Endothelial cell of umbilical vein (primary cell): ENCODE measurements around the gene COL13A1. TPM values are rescaled to one million over a fixed set of nuclear protein-coding genes. Genes with fewer than 3 reads are reported as not detected.

Experiments used
- BruUV-seq: library from RNA; stranded (reverse); fragments of 400-500 nt; replicated peaks from 2 replicates; lab custom pipeline; 2021; lab: Mats Ljungman, UMichigan
- CTCF ChIA-PET: fragments of 300-600, 350-600 bp; sonication (Branson Sonifier 250); formaldehyde crosslinking; loops from one replicate; lab custom pipeline; 2021; ENCODE audit warnings: antibody characterized with exemption, inconsistent platforms; lab: Charles Lee
- POLR2A ChIA-PET: fragments of 300-600, 350-600 bp; sonication (Branson Sonifier 250); formaldehyde crosslinking; loops from one replicate; lab custom pipeline; 2021; ENCODE audit warnings: antibody characterized with exemption, inconsistent platforms; lab: Charles Lee
- DNase-seq: peaks from one replicate; pipeline ENCODE4 v3.0.0-alpha.2; 2011; ENCODE audit warnings: low read depth, low spot score
- FAIRE-seq: peaks from 2 replicates; lab custom pipeline; 2011; peaks lifted over from hg19 to GRCh38; lab: Jason Lieb, UNC
- H2AFZ ChIP-seq: 2 replicates; pipeline ENCODE4 v1.6.0; 2012; ENCODE audit warnings: low read depth, low read length, control low read depth, inconsistent platforms
- H3K27ac ChIP-seq: 2 replicates; pipeline ENCODE4 v1.5.1; 2011; ENCODE audit warnings: low read depth, mild to moderate bottlenecking, control low read depth, low read length, moderate library complexity; ENCODE audit not compliant: insufficient read depth
- H3K27me3 ChIP-seq, 2 experiments: 2 replicates each; pipeline versions ENCODE4 v1.6.0 to v1.6.1; 2011; ENCODE audit warnings: low read length in 2 of 2, mixed read lengths in 1 of 2; ENCODE audit not compliant: control insufficient read depth in 2 of 2, insufficient read depth in 2 of 2
- H3K36me3 ChIP-seq, 2 experiments: 2 replicates in 1 of 2; 3 replicates in 1 of 2; pipeline ENCODE4 v1.5.1; 2011; ENCODE audit warnings: low read length in 2 of 2, mild to moderate bottlenecking in 1 of 2, moderate library complexity in 1 of 2; ENCODE audit not compliant: control insufficient read depth in 2 of 2, insufficient read depth in 2 of 2; ENCODE audit errors: extremely low read depth in 1 of 2
- H3K4me1 ChIP-seq: 3 replicates; pipeline ENCODE4 v1.5.1; 2011; ENCODE audit warnings: mild to moderate bottlenecking, low read length; ENCODE audit not compliant: control insufficient read depth, insufficient read depth; ENCODE audit errors: extremely low read depth
- H3K4me2 ChIP-seq: 2 replicates; pipeline ENCODE4 v1.6.1; 2011; ENCODE audit warnings: low read length, control low read depth, mixed read lengths; ENCODE audit not compliant: insufficient read depth
- H3K4me3 ChIP-seq, 3 experiments: fragments of 200-600 bp in 1 of 3; sonication (generic), shearing (Covaris generic) in 1 of 3; replicated peaks in 1 of 3; 2 replicates each; pipeline ENCODE4 v1.5.1; 2011 to 2016; ENCODE audit warnings: control low read depth in 3 of 3, low read length in 3 of 3, mild to moderate bottlenecking in 2 of 3, inconsistent platforms in 1 of 3, low read depth in 1 of 3, moderate library complexity in 1 of 3; ENCODE audit not compliant: insufficient read depth in 1 of 3
- H3K79me2 ChIP-seq: 2 replicates; pipeline ENCODE4 v1.6.0; 2012; ENCODE audit warnings: low read length, inconsistent platforms; ENCODE audit not compliant: control insufficient read depth, insufficient read depth
- H3K9ac ChIP-seq: replicated peaks from 2 replicates; pipeline ENCODE3; 2011; ENCODE audit warnings: low read length, control low read depth; ENCODE audit not compliant: insufficient read depth; ENCODE audit errors: extremely low read depth
- H3K9me1 ChIP-seq: replicated peaks from 3 replicates; pipeline ENCODE4 v1.6.0; 2011; ENCODE audit warnings: mild to moderate bottlenecking, low read length; ENCODE audit not compliant: control insufficient read depth, insufficient read depth; ENCODE audit errors: extremely low read depth
- H3K9me3 ChIP-seq: replicated peaks from 2 replicates; pipeline ENCODE4 v1.5.1; 2012; ENCODE audit warnings: low read length, inconsistent platforms; ENCODE audit not compliant: control insufficient read depth, insufficient read depth
- H4K20me1 ChIP-seq: replicated peaks from 2 replicates; pipeline ENCODE3; 2011; ENCODE audit warnings: mild to moderate bottlenecking, low read length; ENCODE audit not compliant: control insufficient read depth, insufficient read depth; ENCODE audit errors: extremely low read depth
- EZH2 ChIP-seq: IDR thresholded peaks from 2 replicates; pipeline ENCODE4 v1.6.1; 2012; ENCODE audit warnings: borderline replicate concordance, low read depth, mild to moderate bottlenecking, moderate library complexity, low read length, inconsistent platforms; ENCODE audit not compliant: severe bottlenecking
- FOS ChIP-seq: IDR thresholded peaks from 2 replicates; pipeline ENCODE4 v1.6.1; 2011; ENCODE audit warnings: mild to moderate bottlenecking, low read length, moderate library complexity, borderline replicate concordance; ENCODE audit not compliant: insufficient read depth
- GATA2 ChIP-seq: IDR thresholded peaks from 2 replicates; pipeline ENCODE4 v1.7.0; 2011; ENCODE audit warnings: low read depth, mild to moderate bottlenecking, moderate library complexity, mixed read lengths, low read length; ENCODE audit not compliant: insufficient read length, insufficient read depth
- JUN ChIP-seq: IDR thresholded peaks from 2 replicates; pipeline ENCODE4 v1.6.1; 2011; ENCODE audit warnings: borderline replicate concordance, low read depth; ENCODE audit not compliant: insufficient read length, insufficient read depth
- POLR2A ChIP-seq: IDR thresholded peaks from 2 replicates; pipeline ENCODE4 v1.6.1; 2012; ENCODE audit warnings: low read depth, mild to moderate bottlenecking, control low read depth, low read length
- POLR2AphosphoS5 ChIP-seq: IDR thresholded peaks from 2 replicates; pipeline ENCODE4 v1.6.1; 2012; ENCODE audit warnings: low read depth, mild to moderate bottlenecking, control low read depth, low read length, moderate library complexity; ENCODE audit not compliant: insufficient read depth
- dilution Hi-C: fragments of 300-500 bp; cut with MboI; formaldehyde crosslinking; loops from one replicate; pipeline ENCODE4 v1.15.0; 2019; ENCODE audit warnings: low sequenced_read_pairs; ENCODE audit not compliant: extremely low pct_ligation_motif_present
- intact Hi-C: fragments of 100-400 bp; cut with micrococcal nuclease; formaldehyde crosslinking; loops from one replicate; pipeline ENCODE4 v1.10.0; 2022
- polyA plus RNA-seq, 4 experiments: library from polyadenylated mRNA; depleted of rRNA in 3 of 4; stranded (reverse) in 3 of 4; unstranded in 1 of 4; fragments of >200 nt; gene quantifications; 2 replicates each; pipeline versions ENCODE4 v1.2.1 to v1.2.3, GENCODE V29; 2011 to 2012; ENCODE audit warnings: missing spikeins in 1 of 4
- total RNA-seq: library from RNA; stranded (reverse); gene quantifications from 2 replicates; pipeline ENCODE4 v1.2.3, GENCODE V29; 2021
- TF ChIP-seq, protein P1 (sequence below): IDR thresholded peaks from 2 replicates; pipeline ENCODE4 v1.6.1; 2011; ENCODE audit not compliant: insufficient read depth, insufficient read length
- TF ChIP-seq, protein P2 (sequence below), 2 donors: IDR thresholded peaks; 1 replicate in 1 of 2; 2 replicates in 1 of 2; pipeline ENCODE4 v1.5.1; 2011; ENCODE audit warnings: low read length in 2 of 2, mild to moderate bottlenecking in 2 of 2, moderate library complexity in 2 of 2, control low read depth in 1 of 2, inconsistent platforms in 1 of 2, low read depth in 1 of 2; ENCODE audit not compliant: insufficient read depth in 1 of 2; ENCODE audit errors: extremely low read depth in 1 of 2

Gene COL13A1
- total and polyA plus RNA-seq, 2 donors (not counting 3 experiments of a cell fraction or from before 2014, with no cell fraction given), result 21.4 to 47.5 TPM

GRCh38 chr10:69850440-69850839 lies 48.7 kb downstream of the COL13A1 start:
- H3K27me3 ChIP-seq, result no peaks in the 10 kb centered on the region
- no peak overlapping the region for H3K4me2 ChIP-seq
- no peaks in the 10 kb centered on the region for H3K9me3 ChIP-seq
- H3K4me1 ChIP-seq, result peaks cover 30% of the 10 kb centered on the region
- H4K20me1 ChIP-seq, result no peaks in the 10 kb centered on the region
- no peaks in the 10 kb centered on the region for H3K9me1 ChIP-seq
- dilution Hi-C loops (no loop called here), intact Hi-C loops (no loop called here)
- H3K9ac ChIP-seq, result no peak overlapping the region
- H3K79me2 ChIP-seq, result peaks cover 20% of the 10 kb centered on the region
- no peak for DNase-seq
- POLR2A ChIA-PET, result no interaction called here
- H3K36me3 ChIP-seq, result no peaks in the 10 kb centered on the region
- BruUV-seq, result no TSS peak
- no peak for FAIRE-seq
- no peak overlapping the region for H3K4me3 ChIP-seq
- TF ChIP-seq JUN (no peak), FOS (no peak), GATA2 (no peak), POLR2AphosphoS5 (no peak), EZH2 (no peak), POLR2A (no peak)
- TF ChIP-seq, protein P1, sequence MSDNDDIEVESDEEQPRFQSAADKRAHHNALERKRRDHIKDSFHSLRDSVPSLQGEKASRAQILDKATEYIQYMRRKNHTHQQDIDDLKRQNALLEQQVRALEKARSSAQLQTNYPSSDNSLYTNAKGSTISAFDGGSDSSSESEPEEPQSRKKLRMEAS, result no peak
- no peak overlapping the region for H3K27ac ChIP-seq
- CTCF ChIA-PET, result interaction anchor here (0.7 to 3.1 kb wide), 6 partner anchors 10 to 64 kb away, joined by 3 to 14 read pairs (median 6); no protein-coding TSS in a partner anchor
- no peak overlapping the region for H2AFZ ChIP-seq

DNA sequence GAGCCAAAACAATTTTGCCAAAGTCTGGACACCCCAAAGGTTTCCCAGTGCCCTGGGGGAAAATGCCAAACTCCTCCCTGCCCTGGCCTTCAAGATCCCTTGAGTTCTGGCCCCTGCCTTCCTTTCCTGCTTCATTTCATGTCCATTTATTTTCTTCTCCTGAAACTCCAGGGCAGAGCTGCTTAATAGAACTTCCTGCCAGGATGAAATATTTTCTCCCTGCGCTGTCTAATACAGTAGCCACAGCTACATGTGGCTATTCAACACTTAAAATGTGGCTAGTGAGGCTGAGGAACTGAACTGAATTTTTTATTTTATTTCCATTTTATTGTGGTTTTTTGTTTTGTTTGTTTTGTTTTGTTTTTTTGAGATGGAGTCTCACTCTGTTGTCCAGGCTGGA lies 49.6 kb downstream of the COL13A1 start:
- Histone ChIP-seq H3K9me3 (no peaks in the 10 kb centered on the region), H3K27me3 (no peaks in the 10 kb centered on the region), H4K20me1 (no peaks in the 10 kb centered on the region), H2AFZ (no peak overlapping the region), H3K4me1 (peaks cover 22% of the 10 kb centered on the region), H3K4me3 (no peak overlapping the region), H3K9me1 (no peaks in the 10 kb centered on the region), H3K79me2 (peaks cover 14% of the 10 kb centered on the region), H3K27ac (no peak overlapping the region), H3K36me3 (no peaks in the 10 kb centered on the region), H3K9ac (no peak overlapping the region), H3K4me2 (no peak overlapping the region)
- BruUV-seq, result no TSS peak
- dilution Hi-C loops, result no loop called here
- ChIA-PET CTCF (interaction anchor here (0.9 to 3.1 kb wide), 6 partner anchors 10 to 63 kb away, joined by 3 to 14 read pairs (median 6); no protein-coding TSS in a partner anchor), POLR2A (no interaction called here)
- DNase-seq (no peak), FAIRE-seq (peak; percentile 8)
- TF ChIP-seq POLR2AphosphoS5, result no peak
- TF ChIP-seq FOS, result no peak
- TF ChIP-seq, protein P2, sequence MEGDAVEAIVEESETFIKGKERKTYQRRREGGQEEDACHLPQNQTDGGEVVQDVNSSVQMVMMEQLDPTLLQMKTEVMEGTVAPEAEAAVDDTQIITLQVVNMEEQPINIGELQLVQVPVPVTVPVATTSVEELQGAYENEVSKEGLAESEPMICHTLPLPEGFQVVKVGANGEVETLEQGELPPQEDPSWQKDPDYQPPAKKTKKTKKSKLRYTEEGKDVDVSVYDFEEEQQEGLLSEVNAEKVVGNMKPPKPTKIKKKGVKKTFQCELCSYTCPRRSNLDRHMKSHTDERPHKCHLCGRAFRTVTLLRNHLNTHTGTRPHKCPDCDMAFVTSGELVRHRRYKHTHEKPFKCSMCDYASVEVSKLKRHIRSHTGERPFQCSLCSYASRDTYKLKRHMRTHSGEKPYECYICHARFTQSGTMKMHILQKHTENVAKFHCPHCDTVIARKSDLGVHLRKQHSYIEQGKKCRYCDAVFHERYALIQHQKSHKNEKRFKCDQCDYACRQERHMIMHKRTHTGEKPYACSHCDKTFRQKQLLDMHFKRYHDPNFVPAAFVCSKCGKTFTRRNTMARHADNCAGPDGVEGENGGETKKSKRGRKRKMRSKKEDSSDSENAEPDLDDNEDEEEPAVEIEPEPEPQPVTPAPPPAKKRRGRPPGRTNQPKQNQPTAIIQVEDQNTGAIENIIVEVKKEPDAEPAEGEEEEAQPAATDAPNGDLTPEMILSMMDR (IDR thresholded peaks at IDR 0.05; ENCODE audit: extremely low read depth in 1 of 2, insufficient read depth in 1 of 2, low read depth in 1 of 2, low read length in 2 of 2), result no peak
- TF ChIP-seq GATA2, result no peak
- intact Hi-C loops, result no loop called here
